ENCODE data around the gene CHRNE. TPM values are rescaled to one million over a fixed set of nuclear protein-coding genes. Genes with fewer than 3 reads are reported as not detected.

The CHRNE gene
- total and polyA plus RNA-seq, 2 of the 13 experiments (the other 11 are each of a cell fraction or from before 2014, with no cell fraction given), result 0.53 to 0.59 TPM

DNA sequence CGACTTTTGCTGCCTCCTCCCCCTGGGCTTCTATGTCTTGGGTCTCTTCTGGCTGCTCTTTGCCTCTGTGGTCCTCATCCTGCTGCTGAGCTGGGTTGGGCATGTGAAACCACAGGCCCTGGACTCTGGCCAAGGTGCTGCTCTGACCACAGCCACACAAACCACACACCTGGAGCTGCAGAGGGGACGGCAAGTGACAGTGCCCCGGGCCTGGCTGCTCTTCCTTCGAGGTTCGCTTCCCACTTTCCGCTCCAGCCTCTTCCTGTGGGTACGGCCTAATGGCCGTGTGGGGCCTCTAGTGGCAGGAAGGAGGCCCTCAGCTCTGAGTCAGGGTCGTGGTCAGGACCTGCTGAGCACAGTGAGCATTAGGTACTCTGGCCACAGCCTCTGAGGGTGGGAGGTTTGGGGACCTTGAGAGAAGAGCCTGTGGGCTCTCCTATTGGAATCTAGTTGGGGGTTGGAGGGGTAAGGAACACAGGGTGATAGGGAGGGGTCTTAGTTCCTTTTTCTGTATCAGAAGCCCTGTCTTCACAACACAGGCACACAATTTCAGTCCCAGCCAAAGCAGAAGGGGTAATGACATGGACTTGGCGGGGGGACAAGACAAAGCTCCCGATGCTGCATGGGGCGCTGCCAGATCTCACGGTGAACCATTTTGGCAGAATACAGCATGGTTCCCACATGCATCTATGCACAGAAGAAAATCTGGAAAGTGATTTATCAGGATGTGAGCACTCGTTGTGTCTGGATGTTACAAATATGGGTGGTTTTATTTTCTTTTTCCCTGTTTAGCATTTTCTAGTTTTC is 31.5 kb upstream of the CHRNE start (continued):
- TF ChIP-seq, protein P1, sequence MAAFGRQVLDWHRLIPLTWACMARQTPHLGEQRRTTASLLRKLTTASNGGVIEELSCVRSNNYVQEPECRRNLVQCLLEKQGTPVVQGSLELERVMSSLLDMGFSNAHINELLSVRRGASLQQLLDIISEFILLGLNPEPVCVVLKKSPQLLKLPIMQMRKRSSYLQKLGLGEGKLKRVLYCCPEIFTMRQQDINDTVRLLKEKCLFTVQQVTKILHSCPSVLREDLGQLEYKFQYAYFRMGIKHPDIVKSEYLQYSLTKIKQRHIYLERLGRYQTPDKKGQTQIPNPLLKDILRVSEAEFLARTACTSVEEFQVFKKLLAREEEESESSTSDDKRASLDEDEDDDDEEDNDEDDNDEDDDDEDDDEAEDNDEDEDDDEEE (CRISPR knock-in tag; IDR thresholded peaks at IDR 0.05), result no peak
- TF ChIP-seq, protein P2, sequence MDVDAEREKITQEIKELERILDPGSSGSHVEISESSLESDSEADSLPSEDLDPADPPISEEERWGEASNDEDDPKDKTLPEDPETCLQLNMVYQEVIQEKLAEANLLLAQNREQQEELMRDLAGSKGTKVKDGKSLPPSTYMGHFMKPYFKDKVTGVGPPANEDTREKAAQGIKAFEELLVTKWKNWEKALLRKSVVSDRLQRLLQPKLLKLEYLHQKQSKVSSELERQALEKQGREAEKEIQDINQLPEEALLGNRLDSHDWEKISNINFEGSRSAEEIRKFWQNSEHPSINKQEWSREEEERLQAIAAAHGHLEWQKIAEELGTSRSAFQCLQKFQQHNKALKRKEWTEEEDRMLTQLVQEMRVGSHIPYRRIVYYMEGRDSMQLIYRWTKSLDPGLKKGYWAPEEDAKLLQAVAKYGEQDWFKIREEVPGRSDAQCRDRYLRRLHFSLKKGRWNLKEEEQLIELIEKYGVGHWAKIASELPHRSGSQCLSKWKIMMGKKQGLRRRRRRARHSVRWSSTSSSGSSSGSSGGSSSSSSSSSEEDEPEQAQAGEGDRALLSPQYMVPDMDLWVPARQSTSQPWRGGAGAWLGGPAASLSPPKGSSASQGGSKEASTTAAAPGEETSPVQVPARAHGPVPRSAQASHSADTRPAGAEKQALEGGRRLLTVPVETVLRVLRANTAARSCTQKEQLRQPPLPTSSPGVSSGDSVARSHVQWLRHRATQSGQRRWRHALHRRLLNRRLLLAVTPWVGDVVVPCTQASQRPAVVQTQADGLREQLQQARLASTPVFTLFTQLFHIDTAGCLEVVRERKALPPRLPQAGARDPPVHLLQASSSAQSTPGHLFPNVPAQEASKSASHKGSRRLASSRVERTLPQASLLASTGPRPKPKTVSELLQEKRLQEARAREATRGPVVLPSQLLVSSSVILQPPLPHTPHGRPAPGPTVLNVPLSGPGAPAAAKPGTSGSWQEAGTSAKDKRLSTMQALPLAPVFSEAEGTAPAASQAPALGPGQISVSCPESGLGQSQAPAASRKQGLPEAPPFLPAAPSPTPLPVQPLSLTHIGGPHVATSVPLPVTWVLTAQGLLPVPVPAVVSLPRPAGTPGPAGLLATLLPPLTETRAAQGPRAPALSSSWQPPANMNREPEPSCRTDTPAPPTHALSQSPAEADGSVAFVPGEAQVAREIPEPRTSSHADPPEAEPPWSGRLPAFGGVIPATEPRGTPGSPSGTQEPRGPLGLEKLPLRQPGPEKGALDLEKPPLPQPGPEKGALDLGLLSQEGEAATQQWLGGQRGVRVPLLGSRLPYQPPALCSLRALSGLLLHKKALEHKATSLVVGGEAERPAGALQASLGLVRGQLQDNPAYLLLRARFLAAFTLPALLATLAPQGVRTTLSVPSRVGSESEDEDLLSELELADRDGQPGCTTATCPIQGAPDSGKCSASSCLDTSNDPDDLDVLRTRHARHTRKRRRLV (CRISPR knock-in tag; IDR thresholded peaks at IDR 0.05), result no peak
- no peak for TF ChIP-seq POGZ (CRISPR knock-in tag; IDR thresholded peaks at IDR 0.05)
- TF ChIP-seq RFX3 (CRISPR knock-in tag; IDR thresholded peaks at IDR 0.05), result no peak
- TF ChIP-seq, protein P3, sequence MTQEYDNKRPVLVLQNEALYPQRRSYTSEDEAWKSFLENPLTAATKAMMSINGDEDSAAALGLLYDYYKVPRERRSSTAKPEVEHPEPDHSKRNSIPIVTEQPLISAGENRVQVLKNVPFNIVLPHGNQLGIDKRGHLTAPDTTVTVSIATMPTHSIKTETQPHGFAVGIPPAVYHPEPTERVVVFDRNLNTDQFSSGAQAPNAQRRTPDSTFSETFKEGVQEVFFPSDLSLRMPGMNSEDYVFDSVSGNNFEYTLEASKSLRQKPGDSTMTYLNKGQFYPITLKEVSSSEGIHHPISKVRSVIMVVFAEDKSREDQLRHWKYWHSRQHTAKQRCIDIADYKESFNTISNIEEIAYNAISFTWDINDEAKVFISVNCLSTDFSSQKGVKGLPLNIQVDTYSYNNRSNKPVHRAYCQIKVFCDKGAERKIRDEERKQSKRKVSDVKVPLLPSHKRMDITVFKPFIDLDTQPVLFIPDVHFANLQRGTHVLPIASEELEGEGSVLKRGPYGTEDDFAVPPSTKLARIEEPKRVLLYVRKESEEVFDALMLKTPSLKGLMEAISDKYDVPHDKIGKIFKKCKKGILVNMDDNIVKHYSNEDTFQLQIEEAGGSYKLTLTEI (CRISPR knock-in tag; conservative IDR thresholded peaks at IDR 0.05), result no peak
- no peak for TF ChIP-seq ZNF282 (IDR thresholded peaks at IDR 0.05; ENCODE audit: partially characterized antibody)
- TF ChIP-seq, protein P4, sequence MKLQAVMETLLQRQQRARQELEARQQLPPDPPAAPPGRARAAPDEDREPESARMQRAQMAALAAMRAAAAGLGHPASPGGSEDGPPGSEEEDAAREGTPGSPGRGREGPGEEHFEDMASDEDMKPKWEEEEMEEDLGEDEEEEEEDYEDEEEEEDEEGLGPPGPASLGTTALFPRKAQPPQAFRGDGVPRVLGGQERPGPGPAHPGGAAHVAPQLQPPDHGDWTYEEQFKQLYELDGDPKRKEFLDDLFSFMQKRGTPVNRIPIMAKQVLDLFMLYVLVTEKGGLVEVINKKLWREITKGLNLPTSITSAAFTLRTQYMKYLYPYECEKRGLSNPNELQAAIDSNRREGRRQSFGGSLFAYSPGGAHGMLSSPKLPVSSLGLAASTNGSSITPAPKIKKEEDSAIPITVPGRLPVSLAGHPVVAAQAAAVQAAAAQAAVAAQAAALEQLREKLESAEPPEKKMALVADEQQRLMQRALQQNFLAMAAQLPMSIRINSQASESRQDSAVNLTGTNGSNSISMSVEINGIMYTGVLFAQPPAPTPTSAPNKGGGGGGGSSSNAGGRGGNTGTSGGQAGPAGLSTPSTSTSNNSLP (IDR thresholded peaks at IDR 0.05; ENCODE audit: low read depth, low read length), result no peak
- TF ChIP-seq, protein P5, sequence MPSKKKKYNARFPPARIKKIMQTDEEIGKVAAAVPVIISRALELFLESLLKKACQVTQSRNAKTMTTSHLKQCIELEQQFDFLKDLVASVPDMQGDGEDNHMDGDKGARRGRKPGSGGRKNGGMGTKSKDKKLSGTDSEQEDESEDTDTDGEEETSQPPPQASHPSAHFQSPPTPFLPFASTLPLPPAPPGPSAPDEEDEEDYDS (CRISPR knock-in tag; IDR thresholded peaks at IDR 0.05), result no peak
- TF ChIP-seq SYNCRIP (IDR thresholded peaks at IDR 0.05; ENCODE audit: insufficient read depth, low read depth, low read length), result no peak
- no peak for TF ChIP-seq SCMH1 (CRISPR knock-in tag; IDR thresholded peaks at IDR 0.05; ENCODE audit: borderline replicate concordance)
- TF ChIP-seq BRCA1 (CRISPR knock-in tag; IDR thresholded peaks at IDR 0.05), result no peak
- TF ChIP-seq ZKSCAN1 (IDR thresholded peaks at IDR 0.05; ENCODE audit: low read length), result no peak
- TF ChIP-seq ZNF432 (CRISPR knock-in tag; IDR thresholded peaks at IDR 0.05; ENCODE audit: borderline replicate concordance), result no peak
- TF ChIP-seq ZNF589 (CRISPR knock-in tag; conservative IDR thresholded peaks at IDR 0.05), result no peak
- no peak for TF ChIP-seq ZNF790 (CRISPR knock-in tag; IDR thresholded peaks at IDR 0.05; ENCODE audit: borderline replicate concordance)
- TF ChIP-seq, protein P6, sequence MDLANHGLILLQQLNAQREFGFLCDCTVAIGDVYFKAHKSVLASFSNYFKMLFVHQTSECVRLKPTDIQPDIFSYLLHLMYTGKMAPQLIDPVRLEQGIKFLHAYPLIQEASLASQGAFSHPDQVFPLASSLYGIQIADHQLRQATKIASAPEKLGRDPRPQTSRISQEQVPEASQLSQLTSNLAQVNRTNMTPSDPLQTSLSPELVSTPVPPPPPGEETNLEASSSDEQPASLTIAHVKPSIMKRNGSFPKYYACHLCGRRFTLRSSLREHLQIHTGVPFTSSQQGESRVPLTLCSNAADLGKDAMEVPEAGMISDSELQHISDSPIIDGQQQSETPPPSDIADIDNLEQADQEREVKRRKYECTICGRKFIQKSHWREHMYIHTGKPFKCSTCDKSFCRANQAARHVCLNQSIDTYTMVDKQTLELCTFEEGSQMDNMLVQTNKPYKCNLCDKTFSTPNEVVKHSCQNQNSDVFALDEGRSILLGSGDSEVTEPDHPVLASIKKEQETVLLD (CRISPR knock-in tag; IDR thresholded peaks at IDR 0.05; ENCODE audit: low read depth), result no peak
- TF ChIP-seq ZNF746 (CRISPR knock-in tag; IDR thresholded peaks at IDR 0.05), result no peak
- no peak for TF ChIP-seq ZNF607 (CRISPR knock-in tag; IDR thresholded peaks at IDR 0.05; ENCODE audit: borderline replicate concordance)
